ENCODE data around the gene ADA. TPM values are rescaled to one million over a fixed set of nuclear protein-coding genes. Genes with fewer than 3 reads are reported as not detected.

The ADA gene
- total RNA-seq, 2 experiments from 2014 or later, result 90.4 to 98.8 TPM

Other genes starting within 250 kb of the ADA start
- 10 to 100 TPM; 16.4 to 16.9 TPM for gene TTPAL, start 175.8 kb downstream of the ADA start, total RNA-seq
- 10 to 100 TPM; 71.5 to 72.7 TPM for gene SERINC3, start 129.6 kb downstream of the ADA start, total RNA-seq
- 1 to 10 TPM; 2.5 to 3.1 TPM for gene PKIG, start 69.1 kb downstream of the ADA start, total RNA-seq
- gene CCN5, start 63.7 kb upstream of the ADA start, total RNA-seq, result not detected
- not detected for gene KCNK15, start 94.2 kb upstream of the ADA start, total RNA-seq
- not detected for gene RIMS4, start 158.8 kb upstream of the ADA start, total RNA-seq
- 100 to 1,000 TPM; 206 to 209 TPM for gene YWHAB, start 234.0 kb upstream of the ADA start, total RNA-seq

Data from activated naive CD8-positive, alpha-beta T cell treated with anti-CD3 and anti-CD28 coated beads, Interleukin-2, amount 10 ng/mL, durations not matched to agents 7 days and 5 days (primary cell).